ENCODE results near the gene ASB3. TPM values are rescaled to one million over a fixed set of nuclear protein-coding genes. Genes with fewer than 3 reads are reported as not detected.

The ASB3 gene
- total and polyA plus RNA-seq, 2 donors (not counting 3 experiments of a cell fraction or from before 2014, with no cell fraction given) = 20.3 to 20.5 TPM

- H3K4me2 ChIP-seq (ENCODE audit: insufficient read depth, low read length) = no peak overlapping the region
- no peak overlapping the region for H3K27ac ChIP-seq (ENCODE audit: insufficient read depth, low read depth, low read length)
- CTCF ChIA-PET = no interaction called here
- H4K20me1 ChIP-seq (replicated peaks; ENCODE audit: control insufficient read depth, extremely low read depth, insufficient read depth, low read length) = no peaks in the 10 kb centered on the region
- POLR2A ChIA-PET = no interaction called here
- BruUV-seq (replicated peaks) = no TSS peak
- H3K9ac ChIP-seq (replicated peaks; ENCODE audit: extremely low read depth, insufficient read depth, low read length) = no peak overlapping the region
- peaks cover 7% of the 10 kb centered on the region in 2 experiments for H3K36me3 ChIP-seq (ENCODE audit: control insufficient read depth in 2 of 2, extremely low read depth in 1 of 2, insufficient read depth in 2 of 2, low read length in 2 of 2)
- H3K4me1 ChIP-seq (ENCODE audit: control insufficient read depth, extremely low read depth, insufficient read depth, low read length) = no peaks in the 10 kb centered on the region
- TF ChIP-seq, protein P1, sequence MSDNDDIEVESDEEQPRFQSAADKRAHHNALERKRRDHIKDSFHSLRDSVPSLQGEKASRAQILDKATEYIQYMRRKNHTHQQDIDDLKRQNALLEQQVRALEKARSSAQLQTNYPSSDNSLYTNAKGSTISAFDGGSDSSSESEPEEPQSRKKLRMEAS (IDR thresholded peaks at IDR 0.05; ENCODE audit: insufficient read depth, insufficient read length) = no peak
- TF ChIP-seq POLR2A (IDR thresholded peaks at IDR 0.05; ENCODE audit: low read depth, low read length) (no peak), CTCF (IDR thresholded peaks at IDR 0.05; ENCODE audit: extremely low read depth in 1 of 2, insufficient read depth in 1 of 2, low read depth in 1 of 2, low read length in 2 of 2) (no peak)
- no peak overlapping the region for H2AFZ ChIP-seq (ENCODE audit: low read depth, low read length)
- no peak for FAIRE-seq
- dilution Hi-C loops (cut with MboI; ENCODE audit: extremely low pct_ligation_motif_present, low sequenced_read_pairs) (no loop called here), intact Hi-C loops (cut with micrococcal nuclease) (no loop called here)
- no peaks in the 10 kb centered on the region for H3K79me2 ChIP-seq (ENCODE audit: control insufficient read depth, insufficient read depth, low read length)
- no peaks in the 10 kb centered on the region for H3K9me1 ChIP-seq (replicated peaks; ENCODE audit: control insufficient read depth, extremely low read depth, insufficient read depth, low read length)
- H3K9me3 ChIP-seq (replicated peaks; ENCODE audit: control insufficient read depth, insufficient read depth, low read length) = no peaks in the 10 kb centered on the region
- H3K27me3 ChIP-seq (ENCODE audit: control insufficient read depth in 2 of 2, insufficient read depth in 2 of 2, low read length in 2 of 2) = no peaks in the 10 kb centered on the region
- no peak overlapping the region for H3K4me3 ChIP-seq (replicated peaks in 1 of 3; ENCODE audit: insufficient read depth in 1 of 3, low read depth in 1 of 3, low read length in 3 of 3)
- DNase-seq (ENCODE audit: low read depth, low spot score) = no peak
Measured at GRCh38 chr2:53820048-53820447, 33.3 kb upstream of the ASB3 start.

GRCh38 chr2:53819634-53820033, 32.9 kb upstream of the ASB3 start:
- FAIRE-seq (no peak), DNase-seq (ENCODE audit: low read depth, low spot score) (no peak)
- Histone ChIP-seq H2AFZ (ENCODE audit: low read depth, low read length) (no peak overlapping the region), H3K27me3 (ENCODE audit: control insufficient read depth in 2 of 2, insufficient read depth in 2 of 2, low read length in 2 of 2) (no peaks in the 10 kb centered on the region), H3K9ac (replicated peaks; ENCODE audit: extremely low read depth, insufficient read depth, low read length) (no peak overlapping the region), H3K4me3 (replicated peaks in 1 of 3; ENCODE audit: insufficient read depth in 1 of 3, low read depth in 1 of 3, low read length in 3 of 3) (no peak overlapping the region), H3K4me2 (ENCODE audit: insufficient read depth, low read length) (no peak overlapping the region), H3K4me1 (ENCODE audit: control insufficient read depth, extremely low read depth, insufficient read depth, low read length) (no peaks in the 10 kb centered on the region), H4K20me1 (replicated peaks; ENCODE audit: control insufficient read depth, extremely low read depth, insufficient read depth, low read length) (no peaks in the 10 kb centered on the region), H3K9me3 (replicated peaks; ENCODE audit: control insufficient read depth, insufficient read depth, low read length) (no peaks in the 10 kb centered on the region), H3K79me2 (ENCODE audit: control insufficient read depth, insufficient read depth, low read length) (no peaks in the 10 kb centered on the region), H3K36me3 (ENCODE audit: control insufficient read depth in 2 of 2, extremely low read depth in 1 of 2, insufficient read depth in 2 of 2, low read length in 2 of 2) (peaks cover 7% of the 10 kb centered on the region in 2 experiments), H3K9me1 (replicated peaks; ENCODE audit: control insufficient read depth, extremely low read depth, insufficient read depth, low read length) (no peaks in the 10 kb centered on the region), H3K27ac (ENCODE audit: insufficient read depth, low read depth, low read length) (no peak overlapping the region)
- CTCF ChIA-PET = no interaction called here
- POLR2A ChIA-PET = no interaction called here
- dilution Hi-C loops (cut with MboI; ENCODE audit: extremely low pct_ligation_motif_present, low sequenced_read_pairs) (no loop called here), intact Hi-C loops (cut with micrococcal nuclease) (no loop called here)
- no TSS peak for BruUV-seq (replicated peaks)
- TF ChIP-seq CTCF (IDR thresholded peaks at IDR 0.05; ENCODE audit: extremely low read depth in 1 of 2, insufficient read depth in 1 of 2, low read depth in 1 of 2, low read length in 2 of 2) (no peak), GATA2 (IDR thresholded peaks at IDR 0.05; ENCODE audit: insufficient read depth, insufficient read length, low read depth, low read length) (no peak), EZH2 (IDR thresholded peaks at IDR 0.05; ENCODE audit: borderline replicate concordance, low read depth, low read length, severe bottlenecking) (no peak)

Data from endothelial cell of umbilical vein (primary cell).